SK-N-SH (cell line): ENCODE data around the gene NHSL1.

Experiments used
- CHD2 ChIP-seq: fragments of 150-350 bp; IDR thresholded peaks from 2 replicates; pipeline ENCODE4 v1.6.1; 2018; ENCODE audit warnings: low read length; ENCODE audit not compliant: partially characterized antibody
- EP300 ChIP-seq, 2 experiments: IDR thresholded peaks; 2 replicates each; pipeline versions ENCODE4 v1.4.0 to v1.6.1; 2012; ENCODE audit warnings: borderline replicate concordance in 1 of 2, low read depth in 1 of 2, low read length in 1 of 2
- FOXM1 ChIP-seq: IDR thresholded peaks from 2 replicates; pipeline ENCODE4 v1.4.0; 2012; ENCODE audit warnings: low read depth, mild to moderate bottlenecking
- GATA2 ChIP-seq: sonication (generic); formaldehyde crosslinking; IDR thresholded peaks from 2 replicates; pipeline ENCODE4 v1.5.0; 2020; ENCODE audit warnings: mild to moderate bottlenecking, missing genetic modification reagents
- IRF3 ChIP-seq: fragments of 150-350 bp; IDR thresholded peaks from 2 replicates; pipeline ENCODE4 v1.6.1; 2016; ENCODE audit warnings: mild to moderate bottlenecking, low read depth, low read length
- POLR2AphosphoS5 ChIP-seq: IDR thresholded peaks from 2 replicates; pipeline ENCODE4 v1.6.1; 2012; ENCODE audit warnings: low read depth, low read length
- RAD21 ChIP-seq: IDR thresholded peaks from 2 replicates; pipeline ENCODE4 v1.6.1; 2012; ENCODE audit warnings: mild to moderate bottlenecking, low read length
- RXRA ChIP-seq: IDR thresholded peaks from 2 replicates; pipeline ENCODE4 v1.4.0; 2012; ENCODE audit warnings: low read depth, mild to moderate bottlenecking, borderline replicate concordance
- TAF1 ChIP-seq: IDR thresholded peaks from 2 replicates; pipeline ENCODE4 v1.6.1; 2012; ENCODE audit warnings: low read depth, mild to moderate bottlenecking, low read length, moderate library complexity, borderline replicate concordance
- TF ChIP-seq, protein P1 (sequence below): fragments of 200-600 bp; sonication (generic); IDR thresholded peaks from 2 replicates; pipeline ENCODE4 v1.6.1; 2017; ENCODE audit warnings: antibody characterized with exemption, mild to moderate bottlenecking, moderate library complexity
- TF ChIP-seq, protein P2 (sequence below): fragments of 150-350 bp; IDR thresholded peaks from 2 replicates; pipeline ENCODE4 v1.6.1; 2017; ENCODE audit warnings: antibody characterized with exemption, low read length, low read depth, borderline replicate concordance

GRCh38 chr6:138400326-138400725 lies 99.0 kb downstream of the NHSL1 start:
- TF ChIP-seq, protein P1, sequence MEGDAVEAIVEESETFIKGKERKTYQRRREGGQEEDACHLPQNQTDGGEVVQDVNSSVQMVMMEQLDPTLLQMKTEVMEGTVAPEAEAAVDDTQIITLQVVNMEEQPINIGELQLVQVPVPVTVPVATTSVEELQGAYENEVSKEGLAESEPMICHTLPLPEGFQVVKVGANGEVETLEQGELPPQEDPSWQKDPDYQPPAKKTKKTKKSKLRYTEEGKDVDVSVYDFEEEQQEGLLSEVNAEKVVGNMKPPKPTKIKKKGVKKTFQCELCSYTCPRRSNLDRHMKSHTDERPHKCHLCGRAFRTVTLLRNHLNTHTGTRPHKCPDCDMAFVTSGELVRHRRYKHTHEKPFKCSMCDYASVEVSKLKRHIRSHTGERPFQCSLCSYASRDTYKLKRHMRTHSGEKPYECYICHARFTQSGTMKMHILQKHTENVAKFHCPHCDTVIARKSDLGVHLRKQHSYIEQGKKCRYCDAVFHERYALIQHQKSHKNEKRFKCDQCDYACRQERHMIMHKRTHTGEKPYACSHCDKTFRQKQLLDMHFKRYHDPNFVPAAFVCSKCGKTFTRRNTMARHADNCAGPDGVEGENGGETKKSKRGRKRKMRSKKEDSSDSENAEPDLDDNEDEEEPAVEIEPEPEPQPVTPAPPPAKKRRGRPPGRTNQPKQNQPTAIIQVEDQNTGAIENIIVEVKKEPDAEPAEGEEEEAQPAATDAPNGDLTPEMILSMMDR: no peak
- no peak for TF ChIP-seq CHD2
- TF ChIP-seq EP300 (IDR thresholded peaks at IDR 0.05; ENCODE audit: borderline replicate concordance in 1 of 2, low read depth in 1 of 2, low read length in 1 of 2): no peak
- TF ChIP-seq IRF3: no peak
- no peak for TF ChIP-seq RXRA
- no peak for TF ChIP-seq GATA2 (CRISPR knock-in tag)
- no peak for TF ChIP-seq TAF1
- no peak for TF ChIP-seq FOXM1
- TF ChIP-seq, protein P2, sequence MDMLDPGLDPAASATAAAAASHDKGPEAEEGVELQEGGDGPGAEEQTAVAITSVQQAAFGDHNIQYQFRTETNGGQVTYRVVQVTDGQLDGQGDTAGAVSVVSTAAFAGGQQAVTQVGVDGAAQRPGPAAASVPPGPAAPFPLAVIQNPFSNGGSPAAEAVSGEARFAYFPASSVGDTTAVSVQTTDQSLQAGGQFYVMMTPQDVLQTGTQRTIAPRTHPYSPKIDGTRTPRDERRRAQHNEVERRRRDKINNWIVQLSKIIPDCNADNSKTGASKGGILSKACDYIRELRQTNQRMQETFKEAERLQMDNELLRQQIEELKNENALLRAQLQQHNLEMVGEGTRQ: no peak
- TF ChIP-seq POLR2AphosphoS5: no peak
- TF ChIP-seq RAD21: no peak
